GM23338 (cell line): ENCODE measurements around the gene PCDHGA11. TPM values are rescaled to one million over a fixed set of nuclear protein-coding genes. Genes with fewer than 3 reads are reported as not detected.
"Not testable (repeated sequence)": the region's sequence is repeated elsewhere in the genome, so short reads cannot be mapped to it uniquely, and the experiment has no call there.

Experiments used
- ATAC-seq: fragments of 200-7000 bp; cut with Tn5 transposase; 3 replicates; pipeline ENCODE4 v1.9.1; 2020
- DNase-seq: peaks from one replicate; pipeline ENCODE4 v3.0.0-alpha.2; 2015; ENCODE audit warnings: low spot score
- H2AFZ ChIP-seq: fragments of 200-600 bp; sonication (generic); 2 replicates; pipeline ENCODE4 v1.8.0; 2016; ENCODE audit warnings: antibody characterized with exemption, mild to moderate bottlenecking, moderate library complexity
- H3F3A ChIP-seq: fragments of 200-600 bp; sonication (generic); replicated peaks from 2 replicates; pipeline ENCODE4 v1.8.0; 2017; ENCODE audit warnings: antibody characterized with exemption, mixed run types, low read depth
- H3K27ac ChIP-seq: fragments of 200-600 bp; sonication (generic); 2 replicates; pipeline ENCODE4 v1.6.1; 2016; ENCODE audit warnings: low read depth
- H3K27me3 ChIP-seq: fragments of 200-600 bp; sonication (generic); 2 replicates; pipeline ENCODE4 v1.8.0; 2016; ENCODE audit warnings: mild to moderate bottlenecking, mixed run types, moderate library complexity; ENCODE audit not compliant: insufficient read depth
- H3K36me3 ChIP-seq: fragments of 200-600 bp; sonication (generic); 2 replicates; pipeline ENCODE4 v1.8.0; 2016; ENCODE audit warnings: mild to moderate bottlenecking; ENCODE audit not compliant: insufficient read depth
- H3K4me1 ChIP-seq: fragments of 200-600 bp; sonication (generic); 2 replicates; pipeline ENCODE4 v1.8.0; 2016; ENCODE audit warnings: mild to moderate bottlenecking, moderate library complexity; ENCODE audit not compliant: insufficient read depth
- H3K4me2 ChIP-seq: fragments of 200-600 bp; sonication (generic); 2 replicates; pipeline ENCODE4 v1.7.1; 2017; ENCODE audit warnings: mixed run types
- H3K4me3 ChIP-seq: fragments of 200-600 bp; sonication (generic); 2 replicates; pipeline ENCODE4 v1.6.1; 2016; ENCODE audit warnings: mixed run types
- H3K79me2 ChIP-seq: fragments of 200-600 bp; sonication (generic); replicated peaks from 2 replicates; pipeline ENCODE4 v1.8.0; 2017; ENCODE audit warnings: mild to moderate bottlenecking; ENCODE audit not compliant: insufficient read depth
- H3K9me2 ChIP-seq: fragments of 200-600 bp; sonication (generic); 2 replicates; pipeline ENCODE4 v1.8.0; 2017; ENCODE audit not compliant: insufficient read depth
- H4K20me1 ChIP-seq: fragments of 200-600 bp; sonication (generic); replicated peaks from 2 replicates; pipeline ENCODE4 v1.8.0; 2017; ENCODE audit warnings: mild to moderate bottlenecking; ENCODE audit not compliant: insufficient read depth
- H3K27ac Mint-ChIP-seq: 2 replicates; pipeline ENCODE4 v1.8.0; 2020; ENCODE audit warnings: inconsistent platforms, mild to moderate bottlenecking, moderate library complexity, mixed read lengths
- H3K27me3 Mint-ChIP-seq: 3 replicates; pipeline ENCODE4 v1.8.0; 2022; ENCODE audit warnings: low read depth, mild to moderate bottlenecking, moderate library complexity, mixed read lengths, inconsistent platforms; ENCODE audit not compliant: insufficient read depth, poor library complexity
- H3K36me3 Mint-ChIP-seq: 3 replicates; pipeline ENCODE4 v1.8.0; 2021; ENCODE audit warnings: low read depth, mild to moderate bottlenecking, inconsistent platforms, moderate library complexity, mixed read lengths
- H3K4me1 Mint-ChIP-seq: 3 replicates; pipeline ENCODE4 v1.8.0; 2020; ENCODE audit warnings: mild to moderate bottlenecking, inconsistent platforms, mixed read lengths
- H3K4me3 Mint-ChIP-seq: 3 replicates; pipeline ENCODE4 v1.8.0; 2021; ENCODE audit warnings: moderate library complexity, mild to moderate bottlenecking, inconsistent platforms, mixed read lengths
- H3K9me3 Mint-ChIP-seq: 3 replicates; pipeline ENCODE4 v1.8.0; 2020; ENCODE audit warnings: moderate library complexity, mild to moderate bottlenecking, inconsistent platforms, mixed read lengths
- CREB1 ChIP-seq: fragments of 250-450 bp; sonication (Bioruptor Pico); IDR thresholded peaks from 2 replicates; pipeline ENCODE4 v1.5.0; 2020; ENCODE audit warnings: low read depth, mild to moderate bottlenecking, moderate library complexity
- CTCF ChIP-seq, 2 experiments: fragments of 200-600 bp in 1 of 2; sonication (generic) in 1 of 2; conservative IDR thresholded peaks; 2 replicates each; pipeline versions ENCODE4 v1.5.1 to v1.6.1; 2016 to 2017; ENCODE audit warnings: antibody characterized with exemption in 2 of 2, low read depth in 2 of 2, mild to moderate bottlenecking in 2 of 2, moderate library complexity in 1 of 2
- EZH2 ChIP-seq: fragments of 200-600 bp; sonication (generic); IDR thresholded peaks from one replicate; pipeline ENCODE4 v1.8.0; 2017; ENCODE audit warnings: antibody characterized with exemption, mild to moderate bottlenecking, low read depth; ENCODE audit not compliant: unreplicated experiment
- EZH2phosphoT487 ChIP-seq: fragments of 200-600 bp; sonication (generic); IDR thresholded peaks from one replicate; pipeline ENCODE4 v1.8.1; 2018; ENCODE audit warnings: antibody characterized with exemption; ENCODE audit not compliant: unreplicated experiment
- POLR2AphosphoS5 ChIP-seq: IDR thresholded peaks from 2 replicates; pipeline ENCODE4 v1.6.1; 2016; ENCODE audit warnings: antibody characterized with exemption, low read depth
- REST ChIP-seq: IDR thresholded peaks from one replicate; pipeline ENCODE4 v1.6.1; 2018; ENCODE audit warnings: antibody characterized with exemption; ENCODE audit not compliant: unreplicated experiment
- ZNF114 ChIP-seq: fragments of 250-450 bp; sonication (Bioruptor Pico); IDR thresholded peaks from 2 replicates; pipeline ENCODE4 v1.5.0; 2020; ENCODE audit warnings: mild to moderate bottlenecking, moderate library complexity
- ZNF331 ChIP-seq: fragments of 250-450 bp; sonication (Bioruptor Pico); IDR thresholded peaks from 2 replicates; pipeline ENCODE4 v1.5.0; 2020; ENCODE audit warnings: low read depth, mild to moderate bottlenecking, moderate library complexity
- polyA plus RNA-seq: library from polyadenylated mRNA; unstranded; fragments of >200 nt; fragmentation: Nextera tagmentation; extraction: Ambion mirVana; gene quantifications from 2 replicates; pipeline ENCODE4 v1.2.1, GENCODE V29; 2016
- total RNA-seq: library from RNA; depleted of rRNA; stranded (reverse); fragments of >200 nt; shearing (Covaris generic); gene quantifications from 2 replicates; pipeline ENCODE4 v1.2.3, GENCODE V29; 2014

The PCDHGA11 gene
- total and polyA plus RNA-seq, 2 experiments from 2014 or later = 3.0 to 10.7 TPM

GRCh38 chr5:141432308-141432707 lies 11.5 kb downstream of the PCDHGA11 start:
- not testable (repeated sequence) for H3K79me2 ChIP-seq, H3K4me1 Mint-ChIP-seq, H3K27me3 ChIP-seq, H3K4me2 ChIP-seq, H3K27me3 Mint-ChIP-seq, H3K27ac ChIP-seq, H3K36me3 ChIP-seq, H3F3A ChIP-seq, DNase-seq, H3K27ac Mint-ChIP-seq, H4K20me1 ChIP-seq, H3K4me1 ChIP-seq, H3K4me3 ChIP-seq, H3K4me3 Mint-ChIP-seq, ATAC-seq, H3K9me2 ChIP-seq, H2AFZ ChIP-seq
- Mint-ChIP-seq H3K9me3 (peaks cover 64% of the 10 kb centered on the region), H3K36me3 (peaks cover 58% of the 10 kb centered on the region)

- not testable (repeated sequence) for H3K27me3 Mint-ChIP-seq, H3F3A ChIP-seq, DNase-seq, H3K4me1 ChIP-seq, H3K4me2 ChIP-seq, H3K4me3 ChIP-seq, H3K36me3 ChIP-seq, H3K27ac Mint-ChIP-seq, H3K27ac ChIP-seq, H3K27me3 ChIP-seq, H3K79me2 ChIP-seq, H4K20me1 ChIP-seq, H3K4me3 Mint-ChIP-seq, H3K9me2 ChIP-seq, H3K4me1 Mint-ChIP-seq, H2AFZ ChIP-seq, ATAC-seq
- peaks cover 54% of the 10 kb centered on the region for H3K36me3 Mint-ChIP-seq
- peaks cover 60% of the 10 kb centered on the region for H3K9me3 Mint-ChIP-seq
These were observed 11.9 kb downstream of the PCDHGA11 start for GRCh38 chr5:141432726-141433125.

- Histone ChIP-seq H2AFZ (no peak overlapping the region), H3K79me2 (no peaks in the 10 kb centered on the region), H3F3A (no peaks in the 10 kb centered on the region), H3K27me3 (no peaks in the 10 kb centered on the region), H3K27ac (no peak overlapping the region), H3K9me2 (no peaks in the 10 kb centered on the region), H3K4me3 (no peak overlapping the region), H4K20me1 (no peaks in the 10 kb centered on the region), H3K4me2 (no peak overlapping the region), H3K4me1 (peaks cover 1% of the 10 kb centered on the region; the same call in 1 of the 2 replicates), H3K36me3 (peaks cover 8% of the 10 kb centered on the region; the same call in 1 of the 2 replicates)
- no peak for ATAC-seq
- no peak overlapping the region for H3K27ac Mint-ChIP-seq
- no peak for DNase-seq
- H3K9me3 Mint-ChIP-seq = peaks cover 48% of the 10 kb centered on the region
- peaks cover 42% of the 10 kb centered on the region for H3K36me3 Mint-ChIP-seq
- no peaks in the 10 kb centered on the region for H3K4me1 Mint-ChIP-seq
- H3K4me3 Mint-ChIP-seq = no peak overlapping the region
- H3K27me3 Mint-ChIP-seq = peaks cover 6% of the 10 kb centered on the region
- TF ChIP-seq ZNF331 (no peak), CTCF (conservative IDR thresholded peaks at IDR 0.05; ENCODE audit: low read depth in 2 of 2) (no peak), EZH2phosphoT487 (no peak), EZH2 (no peak), POLR2AphosphoS5 (no peak), REST (no peak), CREB1 (CRISPR knock-in tag) (no peak), ZNF114 (CRISPR knock-in tag) (no peak)
These were observed 13.2 kb downstream of the PCDHGA11 start for GRCh38 chr5:141434006-141434405.
